ENCODE data around the gene SETD1A. TPM values are rescaled to one million over a fixed set of nuclear protein-coding genes. Genes with fewer than 3 reads are reported as not detected.

Gene SETD1A
- total and polyA plus RNA-seq, 2 of the 8 experiments (the other 6 are each of a cell fraction or from before 2014, with no cell fraction given) = 4.8 to 29.0 TPM

GRCh38 chr16:30929167-30929566 lies 28.4 kb upstream of the SETD1A start (continued):
- TF ChIP-seq CTCF (IDR thresholded peaks at IDR 0.05; ENCODE audit: control extremely low read depth in 1 of 3, insufficient read depth in 1 of 3, low read depth in 1 of 3, low read length in 3 of 3) (no peak), RBBP5 (IDR thresholded peaks at IDR 0.05; ENCODE audit: borderline replicate concordance, low read depth, low read length) (no peak), CHD7 (IDR thresholded peaks at IDR 0.05; ENCODE audit: insufficient replicate concordance, low read length) (no peak), HDAC6 (IDR thresholded peaks at IDR 0.05; ENCODE audit: low read depth, low read length) (no peak), RAD21 (IDR thresholded peaks at IDR 0.05 in 1 of 2, conservative IDR thresholded peaks at IDR 0.05 in 1 of 2; ENCODE audit: low read depth in 2 of 2, low read length in 2 of 2) (no peak), CHD1 (IDR thresholded peaks at IDR 0.05; ENCODE audit: low read depth, low read length) (no peak), USF2 (IDR thresholded peaks at IDR 0.05; ENCODE audit: low read length) (no peak)

All from H1 (cell line).